Osteoblast (primary cell): ENCODE data around the gene TNFSF4. TPM values are rescaled to one million over a fixed set of nuclear protein-coding genes. Genes with fewer than 3 reads are reported as not detected.
"Not testable (repeated sequence)": the region's sequence is repeated elsewhere in the genome, so short reads cannot be mapped to it uniquely, and the experiment has no call there.

Experiments
- DNase-seq: peaks from one replicate; pipeline ENCODE4 v3.0.0; 2011; ENCODE audit warnings: low spot score, mixed read lengths; ENCODE audit not compliant: insufficient read length; ENCODE audit errors: missing footprints
- H2AFZ ChIP-seq: 2 replicates; pipeline ENCODE4 v1.6.0; 2011; ENCODE audit warnings: mild to moderate bottlenecking, low read length
- H3K27ac ChIP-seq: 2 replicates; pipeline ENCODE4 v1.5.1; 2011; ENCODE audit warnings: mild to moderate bottlenecking, low read depth, low read length, moderate library complexity
- H3K27me3 ChIP-seq: 2 replicates; pipeline ENCODE4 v1.6.0; 2012; ENCODE audit warnings: mild to moderate bottlenecking, control low read depth, inconsistent platforms, low read length, moderate library complexity; ENCODE audit not compliant: insufficient read depth
- H3K36me3 ChIP-seq: 2 replicates; pipeline ENCODE4 v1.5.1; 2011; ENCODE audit warnings: mild to moderate bottlenecking, low read length, control low read depth, moderate library complexity; ENCODE audit not compliant: insufficient read depth
- H3K4me1 ChIP-seq: 2 replicates; pipeline ENCODE4 v1.5.1; 2011; ENCODE audit warnings: mild to moderate bottlenecking, low read length, control low read depth, moderate library complexity; ENCODE audit not compliant: insufficient read depth
- H3K4me2 ChIP-seq: 2 replicates; pipeline ENCODE4 v1.6.0; 2011; ENCODE audit warnings: mild to moderate bottlenecking, low read length; ENCODE audit not compliant: insufficient read depth
- H3K4me3 ChIP-seq: fragments of 200-600 bp; sonication (generic); 3 replicates; pipeline ENCODE4 v1.5.1; 2012; ENCODE audit warnings: mild to moderate bottlenecking, low read length, inconsistent platforms; ENCODE audit not compliant: insufficient read depth
- H3K79me2 ChIP-seq: 2 replicates; pipeline ENCODE4 v1.6.0; 2012; ENCODE audit warnings: mild to moderate bottlenecking, low read length, control low read depth, inconsistent platforms; ENCODE audit not compliant: insufficient read depth
- H3K9me3 ChIP-seq: 2 replicates; pipeline ENCODE4 v1.5.1; 2011; ENCODE audit warnings: low read depth, low read length, control low read depth
- H4K20me1 ChIP-seq: 2 replicates; pipeline ENCODE4 v1.6.0; 2012; ENCODE audit warnings: mild to moderate bottlenecking, low read length, control low read depth; ENCODE audit not compliant: insufficient read depth
- total RNA-seq: library from RNA; depleted of rRNA; stranded (reverse); fragments of >200 nt; gene quantifications from 2 replicates; pipeline ENCODE4 v1.2.3, GENCODE V29; 2012
- TF ChIP-seq, protein P1 (sequence below): IDR thresholded peaks from 2 replicates; pipeline ENCODE4 v1.5.1; 2011; ENCODE audit warnings: mild to moderate bottlenecking, low read depth, low read length, moderate library complexity; ENCODE audit errors: extremely low read depth

TNFSF4 gene
- total RNA-seq, 1 donor: 1.1 TPM

DNA sequence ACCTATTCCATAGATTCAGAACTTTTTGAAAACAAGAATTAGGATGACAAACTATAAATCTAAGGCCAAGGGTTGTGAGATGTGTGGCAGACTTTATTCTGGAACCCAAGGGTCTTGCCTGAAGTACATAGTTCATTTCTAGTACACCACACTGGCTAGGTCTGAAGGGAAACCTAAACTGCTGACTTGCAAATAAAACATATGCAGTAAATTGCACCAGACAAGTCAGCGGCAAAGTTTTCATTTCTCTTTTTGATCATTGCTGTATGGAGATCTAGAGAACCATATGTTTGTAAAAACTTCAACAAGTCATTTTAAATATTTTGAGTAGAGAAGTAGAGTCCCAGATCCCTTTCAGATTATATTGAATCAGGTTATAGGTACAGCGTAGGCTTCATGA, 43.9 kb downstream of the TNFSF4 start:
- H3K36me3 ChIP-seq: no peaks in the 10 kb centered on the region
- no peaks in the 10 kb centered on the region for H3K79me2 ChIP-seq
- no peaks in the 10 kb centered on the region for H4K20me1 ChIP-seq
- peaks cover 4% of the 10 kb centered on the region for H3K4me1 ChIP-seq
- TF ChIP-seq, protein P1, sequence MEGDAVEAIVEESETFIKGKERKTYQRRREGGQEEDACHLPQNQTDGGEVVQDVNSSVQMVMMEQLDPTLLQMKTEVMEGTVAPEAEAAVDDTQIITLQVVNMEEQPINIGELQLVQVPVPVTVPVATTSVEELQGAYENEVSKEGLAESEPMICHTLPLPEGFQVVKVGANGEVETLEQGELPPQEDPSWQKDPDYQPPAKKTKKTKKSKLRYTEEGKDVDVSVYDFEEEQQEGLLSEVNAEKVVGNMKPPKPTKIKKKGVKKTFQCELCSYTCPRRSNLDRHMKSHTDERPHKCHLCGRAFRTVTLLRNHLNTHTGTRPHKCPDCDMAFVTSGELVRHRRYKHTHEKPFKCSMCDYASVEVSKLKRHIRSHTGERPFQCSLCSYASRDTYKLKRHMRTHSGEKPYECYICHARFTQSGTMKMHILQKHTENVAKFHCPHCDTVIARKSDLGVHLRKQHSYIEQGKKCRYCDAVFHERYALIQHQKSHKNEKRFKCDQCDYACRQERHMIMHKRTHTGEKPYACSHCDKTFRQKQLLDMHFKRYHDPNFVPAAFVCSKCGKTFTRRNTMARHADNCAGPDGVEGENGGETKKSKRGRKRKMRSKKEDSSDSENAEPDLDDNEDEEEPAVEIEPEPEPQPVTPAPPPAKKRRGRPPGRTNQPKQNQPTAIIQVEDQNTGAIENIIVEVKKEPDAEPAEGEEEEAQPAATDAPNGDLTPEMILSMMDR: no peak
- no peaks in the 10 kb centered on the region for H3K9me3 ChIP-seq
- H3K27me3 ChIP-seq: no peaks in the 10 kb centered on the region
- H2AFZ ChIP-seq: no peak overlapping the region
- DNase-seq: no peak
- H3K4me3 ChIP-seq: no peak overlapping the region
- no peak overlapping the region for H3K4me2 ChIP-seq
- no peak overlapping the region for H3K27ac ChIP-seq

DNA sequence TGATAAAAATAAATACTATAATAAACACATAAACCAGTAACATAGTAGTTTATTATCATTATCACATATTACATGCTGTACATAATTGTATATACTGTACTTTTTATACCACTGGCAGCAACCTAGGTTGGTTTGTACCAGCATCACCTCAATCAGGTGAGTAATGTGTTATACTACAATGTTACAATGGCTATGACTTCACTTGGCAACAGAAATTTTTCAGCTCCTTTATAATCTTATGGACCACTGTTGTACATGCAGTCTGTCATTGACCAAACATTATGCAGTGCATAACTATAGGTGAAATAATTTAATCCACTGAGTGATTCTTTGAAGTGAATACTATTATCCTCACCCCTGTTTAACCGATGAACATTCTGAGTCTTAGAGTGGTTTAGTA, 44.5 kb downstream of the TNFSF4 start:
- Histone ChIP-seq H3K27ac (no peak overlapping the region), H3K36me3 (no peaks in the 10 kb centered on the region), H4K20me1 (no peaks in the 10 kb centered on the region), H3K4me2 (no peak overlapping the region), H3K9me3 (no peaks in the 10 kb centered on the region), H3K79me2 (no peaks in the 10 kb centered on the region), H2AFZ (no peak overlapping the region), H3K27me3 (no peaks in the 10 kb centered on the region), H3K4me3 (no peak overlapping the region), H3K4me1 (peaks cover 4% of the 10 kb centered on the region)
- DNase-seq: no peak
- TF ChIP-seq, protein P1: no peak

DNA sequence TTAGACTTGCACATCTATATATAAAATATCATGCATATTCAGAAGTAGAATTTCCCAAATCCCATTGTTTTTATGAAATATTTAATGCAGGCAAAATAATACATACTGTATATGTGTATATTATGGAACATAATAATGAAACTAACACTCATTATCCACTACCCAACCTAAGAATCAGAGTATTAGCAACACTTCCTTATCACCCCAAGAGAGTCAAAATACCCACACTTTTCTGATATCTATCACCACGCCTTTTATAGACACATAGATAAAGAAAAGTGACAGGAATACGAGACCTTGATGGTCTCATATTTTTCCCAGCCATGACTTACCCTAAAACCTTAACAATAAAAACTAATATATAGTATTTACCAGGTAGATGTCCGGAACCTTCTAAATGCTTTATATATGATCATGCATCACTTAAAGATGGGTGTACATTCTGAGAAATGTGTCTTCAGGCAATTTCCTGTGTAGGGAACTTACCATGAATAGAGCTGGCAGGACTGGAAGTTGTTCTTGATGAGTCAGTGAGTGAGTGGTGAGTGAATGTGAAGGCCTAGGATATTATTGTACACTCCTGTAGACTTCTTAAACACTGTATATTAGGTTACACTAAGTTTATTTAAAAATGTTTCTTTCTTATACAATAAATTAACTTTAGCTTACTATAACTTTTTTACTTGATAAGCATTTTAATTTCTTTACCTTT, 45.5 kb downstream of the TNFSF4 start:
- DNase-seq: peak; percentile 1
- Histone ChIP-seq H3K36me3 (no peaks in the 10 kb centered on the region), H3K4me1 (peaks cover 4% of the 10 kb centered on the region), H3K4me2 (no peak overlapping the region), H3K79me2 (no peaks in the 10 kb centered on the region), H3K9me3 (no peaks in the 10 kb centered on the region), H3K4me3 (no peak overlapping the region), H3K27ac (no peak overlapping the region), H2AFZ (no peak overlapping the region), H3K27me3 (no peaks in the 10 kb centered on the region), H4K20me1 (no peaks in the 10 kb centered on the region)
- TF ChIP-seq, protein P1: no peak

DNA sequence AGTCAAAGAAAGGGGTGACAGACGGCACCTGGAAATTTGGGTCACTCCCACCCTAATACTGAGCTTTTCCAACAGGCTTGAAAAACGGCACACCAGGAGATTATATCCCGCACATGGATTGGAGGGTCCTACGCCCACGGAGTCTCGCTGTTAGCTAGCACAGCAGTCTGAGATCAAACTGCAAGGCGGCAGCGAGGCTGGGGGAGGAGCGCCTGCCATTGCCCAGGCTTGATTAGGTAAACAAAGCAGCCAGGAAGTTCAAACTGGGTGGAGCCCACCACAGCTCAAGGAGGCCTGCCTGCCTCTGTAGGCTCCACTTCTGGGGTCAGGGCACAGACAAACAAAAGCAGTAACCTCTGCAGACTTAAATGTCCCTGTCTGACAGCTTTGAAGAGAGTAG, 53.2 kb downstream of the TNFSF4 start:
- not testable (repeated sequence) for H3K27me3 ChIP-seq, H3K9me3 ChIP-seq, H3K79me2 ChIP-seq, H3K27ac ChIP-seq, DNase-seq, H3K4me1 ChIP-seq, H3K4me2 ChIP-seq, H4K20me1 ChIP-seq, H2AFZ ChIP-seq, H3K36me3 ChIP-seq, H3K4me3 ChIP-seq
